ENCODE results near the gene NTNG1.
"Not testable (repeated sequence)": the region's sequence is repeated elsewhere in the genome, so short reads cannot be mapped to it uniquely, and the experiment has no call there.

The NTNG1 gene

GRCh38 chr1:107140703-107141490, at the start of gene NTNG1:
Gene NTNG1, plus strand, starts transcription at chr1:107141039.
- no peak for DNase-seq (ENCODE audit: low read depth, low spot score)

DNA sequence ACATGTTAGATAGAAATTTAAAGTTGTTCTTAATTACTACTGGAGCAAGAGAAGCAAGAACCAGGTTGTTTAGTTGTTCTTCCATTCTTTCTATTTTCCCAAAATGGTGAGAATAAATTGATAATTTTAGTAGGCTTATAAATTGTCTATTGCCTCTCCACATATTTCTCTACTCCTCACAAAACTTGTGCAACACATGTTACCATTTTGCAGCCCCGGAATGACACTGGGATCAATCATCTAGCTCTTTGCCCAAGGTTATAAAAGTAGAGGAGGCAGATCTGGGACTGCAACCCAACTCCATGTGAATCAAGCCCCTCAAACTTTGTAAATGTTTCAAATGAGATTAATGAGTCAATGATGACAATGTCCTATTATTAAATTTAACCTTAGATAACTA, 49.4 kb upstream of the NTNG1 start:
- no peak for DNase-seq (ENCODE audit: low read depth, low spot score)

DNA sequence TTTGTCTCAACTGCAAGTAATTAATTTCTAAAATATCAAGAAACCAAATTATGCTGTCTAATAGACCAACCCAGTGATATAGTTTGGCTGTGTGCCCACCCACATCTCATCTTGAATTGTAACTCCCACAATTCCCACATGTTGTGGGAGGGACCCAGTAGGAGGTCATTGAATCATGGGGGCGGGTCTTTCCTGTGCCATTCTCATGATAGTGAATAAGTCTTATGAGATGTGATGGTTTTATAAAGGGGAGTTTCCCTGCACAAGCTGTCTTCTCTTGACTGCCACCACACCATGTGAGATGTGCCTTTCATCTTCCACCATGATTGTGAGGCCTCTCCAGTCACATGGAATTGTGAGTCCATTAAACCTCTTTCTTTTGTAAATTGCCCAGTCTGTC, 47.4 kb upstream of the NTNG1 start:
- not testable (repeated sequence) for DNase-seq (ENCODE audit: low read depth, low spot score)

- DNase-seq (ENCODE audit: low read depth, low spot score), result no peak
Observed at GRCh38 chr1:107095647-107096046, 45.2 kb upstream of the NTNG1 start.

DNA sequence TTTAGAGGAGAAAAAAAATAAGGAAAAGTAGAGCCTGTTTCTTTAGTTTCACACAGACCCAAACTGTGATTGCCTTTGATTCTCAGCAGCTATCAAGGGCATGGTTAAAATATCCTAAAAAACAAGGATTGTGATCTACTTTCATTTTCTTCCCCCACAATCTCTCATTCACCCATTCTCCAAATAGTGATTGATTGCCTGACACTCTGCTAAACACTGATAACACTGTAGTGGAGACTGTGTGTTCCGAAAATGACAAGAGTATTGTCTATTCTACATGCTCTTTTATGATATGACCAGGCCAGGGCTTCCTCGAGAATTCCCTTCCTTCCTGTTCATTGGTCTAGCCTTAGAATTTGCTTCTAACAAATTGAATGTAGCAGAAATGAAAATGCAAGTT, 44.1 kb upstream of the NTNG1 start:
- DNase-seq (ENCODE audit: low read depth, low spot score), result no peak

- no peak for DNase-seq (ENCODE audit: low read depth, low spot score)
Observed at GRCh38 chr1:107098961-107099360, 41.9 kb upstream of the NTNG1 start.

GRCh38 chr1:107100331-107100984, 40.4 kb upstream of the NTNG1 start:
- no peak for DNase-seq (ENCODE audit: low read depth, low spot score)

DNA sequence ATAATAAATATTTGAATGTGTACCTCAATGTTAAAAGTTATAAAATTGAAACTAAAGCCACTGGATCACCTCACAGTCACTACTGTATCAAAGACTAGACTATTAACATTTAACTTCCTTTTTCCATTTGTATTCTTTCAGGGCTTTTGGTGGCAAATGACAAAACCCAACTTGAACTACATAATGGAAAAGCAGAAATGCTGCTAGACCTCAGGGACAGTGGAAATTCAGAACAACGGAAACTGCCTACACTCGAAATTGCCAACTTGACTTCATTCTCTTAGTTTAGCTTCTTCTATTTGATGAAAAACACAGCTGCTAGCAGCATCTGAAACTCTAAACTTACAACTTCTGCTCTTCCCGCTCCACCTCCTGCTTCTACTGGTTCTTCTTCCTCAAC, 34.9 kb upstream of the NTNG1 start:
- no peak for DNase-seq (ENCODE audit: low read depth, low spot score)

DNA sequence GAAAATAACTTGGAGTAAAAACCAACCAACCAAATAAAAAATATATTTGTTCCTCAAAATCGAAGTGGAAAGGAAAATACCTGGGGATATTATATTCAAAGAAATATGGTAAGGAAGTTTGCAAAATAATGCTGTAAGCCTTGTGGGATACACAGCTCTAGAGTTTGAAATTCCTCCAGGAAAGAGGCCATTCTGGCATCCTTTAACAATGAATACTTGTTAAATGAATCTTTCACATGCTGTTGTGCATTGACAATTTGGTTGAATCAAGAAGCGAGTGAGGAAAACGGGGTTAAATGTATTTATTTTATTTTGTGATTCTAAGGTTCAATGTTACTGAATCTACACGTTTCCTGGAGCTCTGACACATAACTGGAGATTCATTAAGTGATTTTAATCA, 30.5 kb upstream of the NTNG1 start:
- DNase-seq (ENCODE audit: low read depth, low spot score), result no peak

DNA sequence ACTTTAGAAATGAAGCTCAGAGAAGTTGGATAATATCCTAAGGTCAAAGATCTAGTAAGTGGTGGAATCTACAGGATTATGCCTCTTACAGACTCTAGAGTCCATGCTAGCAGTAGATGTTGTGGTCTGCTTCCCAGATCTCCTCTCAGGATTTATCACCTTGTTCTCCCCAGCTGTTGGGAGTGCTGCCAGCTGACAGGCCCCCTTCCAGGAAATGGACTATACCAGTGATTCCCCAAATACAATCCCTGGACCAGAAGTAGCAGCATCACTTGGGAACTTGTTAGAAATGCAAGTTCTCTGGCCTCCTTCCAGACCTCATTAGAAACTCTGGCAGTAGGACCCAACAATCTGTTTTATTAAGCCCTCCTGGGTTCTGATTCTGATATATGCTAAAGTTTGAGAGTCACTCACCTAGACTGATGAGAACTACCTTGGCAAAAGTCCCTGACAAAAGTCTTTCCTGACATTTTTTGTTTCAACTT, 24.5 kb upstream of the NTNG1 start:
- DNase-seq (ENCODE audit: low read depth, low spot score), result no peak

DNA sequence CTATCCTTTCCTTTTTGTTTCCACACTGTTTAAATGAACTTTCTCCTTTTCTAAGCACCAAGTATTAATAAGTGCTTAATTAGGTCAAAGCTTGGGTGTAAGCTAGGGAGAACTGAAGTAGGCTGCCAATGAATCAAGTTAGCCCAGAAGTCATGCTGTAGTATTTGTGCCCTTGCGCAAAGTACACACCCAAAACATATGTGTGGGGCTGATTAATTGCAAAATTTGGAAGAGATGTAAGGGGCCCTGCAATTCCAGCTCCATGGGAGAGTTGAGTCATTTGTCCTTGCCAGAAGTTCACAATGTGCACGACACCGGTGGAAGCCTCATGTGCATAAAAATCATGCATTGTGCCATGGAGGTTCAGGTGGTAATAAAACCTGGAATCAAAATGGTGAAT, 18.6 kb upstream of the NTNG1 start:
- DNase-seq (ENCODE audit: low read depth, low spot score), result no peak

GRCh38 chr1:107123741-107124140, 17.1 kb upstream of the NTNG1 start:
- DNase-seq (ENCODE audit: low read depth, low spot score), result no peak

GRCh38 chr1:107124694-107125093, 16.1 kb upstream of the NTNG1 start:
- no peak for DNase-seq (ENCODE audit: low read depth, low spot score)

DNA sequence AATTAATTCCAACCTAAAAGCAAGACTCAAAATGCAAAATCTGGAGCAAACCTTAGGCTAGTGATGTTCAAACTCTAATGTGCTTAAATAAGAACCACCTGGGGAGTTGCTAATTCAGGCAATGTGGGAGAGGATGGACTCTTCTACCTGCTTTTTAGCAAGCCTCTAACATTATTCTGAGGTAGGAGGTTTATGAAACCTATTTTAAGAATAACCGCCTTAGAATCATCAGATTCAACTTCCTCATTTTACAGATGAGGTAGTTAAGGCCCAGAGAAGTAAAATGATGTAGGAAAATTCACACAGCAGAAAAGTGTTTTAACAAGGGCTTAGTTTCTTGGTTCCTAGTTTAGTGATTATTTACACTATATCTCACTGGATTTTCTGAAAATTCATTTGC, 8.6 kb upstream of the NTNG1 start:
- DNase-seq (ENCODE audit: low read depth, low spot score), result no peak

DNA sequence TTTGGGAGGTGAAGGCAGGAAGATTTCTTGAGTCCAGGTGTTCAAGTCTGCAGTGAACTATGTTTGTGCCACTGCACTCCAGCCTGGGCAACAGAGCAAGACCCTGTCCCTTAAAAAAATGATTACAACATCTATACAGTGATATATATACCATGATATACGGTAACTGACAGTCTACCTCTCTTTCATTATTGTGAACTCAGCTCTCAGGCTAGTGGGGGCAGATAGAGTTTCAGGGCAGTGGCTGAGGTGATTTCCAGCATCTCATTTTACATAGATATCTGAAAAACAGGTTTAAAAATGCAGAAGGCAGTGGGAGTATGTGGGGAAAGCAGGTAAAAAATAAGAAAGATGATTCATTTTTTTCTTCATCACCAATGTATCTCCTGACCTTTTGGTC, 8.1 kb upstream of the NTNG1 start:
- no peak for DNase-seq (ENCODE audit: low read depth, low spot score)

DNA sequence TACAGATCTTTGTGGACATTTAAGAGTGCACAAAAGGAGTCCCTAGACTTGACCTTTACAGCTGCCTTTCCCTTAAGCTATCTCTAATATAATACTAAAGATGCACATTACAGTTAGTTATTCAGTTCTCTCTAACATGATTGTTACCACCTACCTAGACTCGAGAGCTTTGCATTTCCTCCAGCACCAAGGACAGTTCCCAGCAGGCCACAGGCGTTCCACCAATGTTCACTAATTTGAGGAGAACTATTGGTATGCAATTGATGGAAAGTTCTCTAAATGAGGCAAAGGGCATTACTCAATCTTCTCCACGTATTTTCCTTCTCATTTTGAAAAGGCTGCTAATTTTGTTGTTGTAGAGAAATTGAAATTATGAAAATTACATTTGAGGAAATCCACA, 5.4 kb upstream of the NTNG1 start:
- DNase-seq (ENCODE audit: low read depth, low spot score), result no peak

DNA sequence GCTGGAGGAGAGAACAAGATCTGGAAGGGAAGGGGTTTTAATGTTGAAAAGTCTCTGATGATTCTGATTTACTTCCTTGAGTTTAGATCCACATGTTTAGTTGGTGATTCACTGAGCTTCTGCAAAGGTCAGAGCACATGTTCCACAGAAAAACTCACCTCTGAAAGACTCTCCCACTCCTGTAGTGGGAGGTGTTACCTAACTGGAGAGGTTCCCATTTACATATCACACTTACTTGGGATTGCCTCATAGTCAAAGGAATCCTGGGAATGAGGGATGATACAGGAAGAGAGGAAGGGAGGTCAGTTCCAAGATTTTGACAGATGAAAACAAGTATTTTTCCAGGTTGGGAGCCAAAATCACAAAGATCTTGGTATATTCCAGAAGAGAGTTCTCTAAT, 2.7 kb upstream of the NTNG1 start:
- DNase-seq (ENCODE audit: low read depth, low spot score), result no peak

DNA sequence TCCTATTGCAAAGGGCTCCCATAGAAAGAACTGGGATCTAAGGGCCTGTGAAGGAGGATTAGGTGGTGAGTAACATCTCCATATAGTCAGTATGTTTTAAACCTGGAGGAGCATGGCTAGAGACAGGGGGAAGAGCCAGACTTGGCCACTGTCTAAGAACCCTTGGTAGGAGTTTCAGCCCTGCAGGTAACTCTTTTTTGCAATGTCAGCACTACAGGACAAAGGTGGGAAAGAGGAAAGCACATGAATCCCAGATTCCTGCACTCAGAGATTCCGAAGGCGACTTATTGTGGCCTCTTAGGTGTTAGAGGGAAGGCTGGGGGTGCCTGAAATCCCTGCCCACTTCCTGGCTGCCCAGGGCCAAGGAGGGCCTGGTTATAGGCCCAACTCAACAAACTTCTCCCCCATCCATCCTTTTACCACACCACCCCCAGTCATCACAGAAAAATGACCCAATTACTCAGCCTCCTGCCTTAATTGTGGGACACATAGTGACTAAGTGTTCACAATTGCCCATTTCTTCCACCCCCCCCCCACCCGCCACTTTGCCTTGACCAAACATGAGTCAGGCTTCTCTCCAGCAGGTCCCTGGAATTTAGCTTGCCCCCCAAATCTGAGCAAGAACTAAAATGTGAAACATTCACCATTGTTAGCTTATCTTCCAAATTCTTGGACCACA, 1.9 kb upstream of the NTNG1 start:
- no peak for DNase-seq (ENCODE audit: low read depth, low spot score)

DNA sequence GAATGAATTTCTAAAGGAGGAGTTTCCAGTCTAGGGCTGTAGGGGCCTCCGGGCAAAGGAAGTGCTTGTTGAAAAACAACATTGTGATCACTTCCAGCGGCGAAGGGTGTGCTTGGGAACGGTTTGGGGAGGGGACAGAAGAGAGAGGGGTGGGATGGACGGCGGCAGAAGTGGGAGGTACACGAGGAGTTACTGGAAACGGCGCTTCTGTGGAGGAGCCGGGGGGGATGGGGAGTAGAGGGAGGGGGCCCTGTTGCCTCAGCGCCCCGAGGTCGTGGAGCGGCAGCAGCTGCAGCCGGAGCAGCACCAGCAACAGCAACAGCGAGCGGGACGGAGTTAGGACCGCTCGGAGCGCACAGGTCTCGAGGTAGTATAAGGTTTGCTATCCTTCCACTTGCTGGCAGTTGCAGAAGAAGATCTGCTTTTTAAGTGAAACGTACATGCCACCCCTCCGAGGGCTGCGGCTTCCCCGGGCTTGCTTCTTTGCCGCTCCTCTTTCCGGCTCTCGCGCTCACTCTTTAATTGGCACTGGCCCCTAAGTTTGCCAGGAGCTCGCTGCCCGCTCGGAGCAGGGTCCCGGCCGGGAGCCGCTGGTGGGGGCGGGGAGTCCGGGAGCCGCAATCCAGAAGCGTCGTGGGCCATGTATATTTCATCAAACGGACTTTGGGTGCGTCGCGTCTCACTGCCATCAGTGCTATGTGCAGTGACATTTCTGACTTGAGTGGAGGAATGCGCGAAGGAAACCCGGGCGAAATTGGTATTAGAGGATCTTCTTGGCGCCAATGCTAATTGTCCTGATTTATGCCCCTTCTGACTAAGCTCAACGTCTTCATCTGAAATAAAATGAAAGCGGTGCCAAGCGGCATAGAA, 771 bp upstream of the NTNG1 start:
- DNase-seq (ENCODE audit: low read depth, low spot score), result no peak

- DNase-seq (ENCODE audit: low read depth, low spot score), result no peak
Observed at GRCh38 chr1:107141491-107142126, 770 bp downstream of the NTNG1 start.

DNA sequence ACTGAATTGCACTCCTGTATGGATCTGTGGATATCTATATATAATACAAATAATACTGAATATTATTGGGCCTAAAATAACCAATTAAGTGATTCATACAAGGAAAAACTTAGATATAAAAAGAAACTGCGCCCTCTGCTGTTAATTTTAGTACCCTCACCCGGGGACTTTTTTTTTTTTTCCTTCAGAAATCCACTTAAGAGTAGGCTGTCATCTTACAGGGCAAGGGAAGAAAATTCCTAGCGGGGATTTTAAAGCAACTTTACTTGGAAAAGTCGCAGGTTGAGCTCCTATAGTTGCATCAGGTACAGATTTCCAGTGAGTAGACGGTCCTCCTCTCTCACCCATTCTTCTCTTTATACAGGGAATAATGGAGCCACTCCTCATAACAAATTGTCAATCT, 1.3 kb downstream of the NTNG1 start:
- DNase-seq (ENCODE audit: low read depth, low spot score), result no peak

All from smooth muscle cell of the brain vasculature (primary cell).